Measurements from ENCODE around the gene SLC25A42.
A peak's percentile ranks its signal among the peaks of the same experiment; 100 is the strongest.
"Not testable (repeated sequence)": the region's sequence is repeated elsewhere in the genome, so short reads cannot be mapped to it uniquely, and the experiment has no call there.

The SLC25A42 gene

DNA sequence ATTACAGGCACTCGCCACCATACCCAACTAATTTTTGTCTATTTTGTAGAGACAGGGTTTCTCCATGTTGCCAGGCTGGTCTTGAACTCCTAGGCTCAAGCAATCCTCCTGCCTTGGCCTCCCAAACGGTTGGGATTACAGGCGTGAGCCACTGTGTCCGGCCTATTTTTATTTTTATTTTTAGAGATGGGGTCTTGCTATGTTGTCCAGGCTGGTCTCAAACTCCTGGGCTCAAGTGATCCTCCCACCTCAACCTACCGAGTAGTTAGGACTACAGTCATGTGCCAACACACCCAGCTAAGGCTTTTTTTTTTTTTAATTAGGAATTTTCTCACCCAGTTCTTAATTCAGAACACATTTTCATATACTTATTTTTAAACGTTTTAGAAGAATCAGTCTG lies 71.9 kb downstream of the SLC25A42 start:
- not testable (repeated sequence) for DNase-seq (ENCODE audit: low spot score)

DNA sequence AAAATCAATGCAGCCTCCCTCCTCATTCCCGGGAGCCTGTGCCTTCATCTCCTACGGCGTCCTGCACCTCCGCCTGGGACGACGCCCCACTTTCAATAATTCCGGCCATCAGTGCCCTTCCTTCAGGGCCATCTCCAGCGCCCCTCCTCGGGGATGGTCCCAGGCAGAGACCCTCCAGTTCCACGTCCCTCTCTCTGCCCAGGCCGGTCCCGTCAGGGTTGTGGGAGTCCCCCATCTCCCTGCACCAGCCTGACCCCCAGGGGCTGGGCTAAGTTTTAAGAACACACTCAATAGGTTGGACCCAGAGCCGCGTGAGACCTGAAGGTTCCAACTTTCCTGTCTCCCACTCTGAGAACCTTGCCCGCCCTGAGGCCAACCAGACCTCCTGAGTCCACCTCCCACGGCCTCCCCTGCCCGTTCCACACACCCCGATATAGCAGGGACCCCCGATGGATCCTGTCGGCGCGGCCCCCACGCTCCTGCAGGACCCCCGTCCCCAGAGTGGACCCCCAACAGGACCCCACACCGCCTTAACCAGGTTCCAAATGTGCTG lies 73.8 kb downstream of the SLC25A42 start:
- DNase-seq (ENCODE audit: low spot score): no peak

DNA sequence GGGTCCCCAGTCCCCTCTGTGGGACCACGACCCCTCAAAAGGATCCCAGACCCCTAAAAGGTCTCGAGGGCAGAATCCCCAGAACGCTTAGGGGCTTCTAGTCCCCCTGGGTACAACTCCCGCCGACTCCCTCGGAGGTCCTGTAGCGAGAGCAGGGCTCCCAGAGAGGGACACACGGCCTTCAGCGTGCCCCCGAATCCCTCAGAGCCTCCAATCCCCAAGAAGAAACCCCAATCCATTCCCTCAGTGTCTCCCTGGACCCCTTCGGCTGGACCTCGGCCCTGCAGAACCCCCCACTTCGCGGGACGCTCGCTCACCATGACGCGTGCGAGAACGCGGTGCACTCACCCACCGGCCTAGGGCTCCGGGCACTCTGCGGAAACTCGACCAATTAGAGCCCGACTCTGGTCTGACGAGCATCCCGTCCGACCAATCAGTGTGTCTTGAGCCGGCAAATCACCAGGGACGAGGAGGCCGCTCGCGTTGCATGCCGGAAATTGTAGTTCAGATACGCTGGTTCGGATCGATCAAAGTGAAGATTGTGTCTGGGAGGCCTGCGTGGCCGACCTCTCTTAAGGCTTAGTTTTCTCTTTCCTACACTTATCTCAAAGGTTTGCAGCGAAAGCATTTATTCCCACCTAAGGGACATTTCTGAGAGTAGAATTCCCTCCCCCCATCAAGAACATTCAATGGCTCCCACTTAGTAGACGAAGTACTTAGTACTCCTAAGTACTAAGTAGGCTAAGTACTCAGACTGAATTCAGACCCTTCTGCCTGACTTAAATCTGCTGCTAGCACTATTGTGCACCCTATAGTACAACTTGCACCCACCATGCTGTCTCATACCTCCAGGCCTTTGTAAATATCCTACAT lies 74.6 kb downstream of the SLC25A42 start, which contains the start of gene TMEM161A:
TSS of gene TMEM161A (minus strand) at position 370 of the 873 bp plus-strand sequence. CDS start at position 320, 50 bp downstream.
- peak; percentile 98 for DNase-seq (ENCODE audit: low spot score)

DNA sequence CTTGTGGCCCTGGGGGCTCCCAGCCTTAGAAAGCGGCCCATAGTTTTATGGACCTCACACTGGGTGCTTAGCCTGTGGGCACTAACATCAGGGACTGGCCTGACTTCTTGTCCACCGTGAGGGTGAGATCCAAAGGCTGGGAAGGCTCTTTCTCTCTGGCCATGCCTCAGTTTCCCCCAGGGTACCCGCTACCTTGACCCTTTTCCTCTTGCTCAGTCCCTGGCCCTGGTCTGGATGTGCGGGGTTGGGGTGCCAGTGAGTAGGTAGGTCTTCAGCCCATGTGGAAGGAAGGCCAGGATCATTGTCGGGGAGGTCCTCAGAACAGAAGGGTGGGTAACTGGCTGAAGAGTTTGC lies 76.1 kb downstream of the SLC25A42 start:
- DNase-seq (ENCODE audit: low spot score): no peak

DNA sequence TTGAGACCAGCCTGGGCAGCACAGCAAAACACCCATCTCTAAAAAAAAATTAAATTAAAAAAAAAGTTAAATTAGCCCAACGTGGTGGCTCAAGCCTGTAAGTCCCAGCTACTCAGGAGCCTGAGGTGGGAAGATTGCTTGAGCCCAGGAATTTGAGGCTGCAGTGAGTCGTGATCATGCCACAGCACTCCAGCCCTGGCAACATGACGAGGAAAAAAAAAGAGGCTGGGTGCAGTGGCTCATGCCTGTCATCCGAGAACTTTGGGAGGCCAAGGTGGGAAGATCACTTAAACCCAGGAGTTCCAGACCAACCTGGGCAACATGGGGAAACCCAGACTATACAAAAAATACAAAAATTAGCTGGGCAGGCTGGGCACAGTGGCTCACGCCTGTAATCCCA lies 76.7 kb downstream of the SLC25A42 start:
- no peak for DNase-seq (ENCODE audit: low spot score)

DNA sequence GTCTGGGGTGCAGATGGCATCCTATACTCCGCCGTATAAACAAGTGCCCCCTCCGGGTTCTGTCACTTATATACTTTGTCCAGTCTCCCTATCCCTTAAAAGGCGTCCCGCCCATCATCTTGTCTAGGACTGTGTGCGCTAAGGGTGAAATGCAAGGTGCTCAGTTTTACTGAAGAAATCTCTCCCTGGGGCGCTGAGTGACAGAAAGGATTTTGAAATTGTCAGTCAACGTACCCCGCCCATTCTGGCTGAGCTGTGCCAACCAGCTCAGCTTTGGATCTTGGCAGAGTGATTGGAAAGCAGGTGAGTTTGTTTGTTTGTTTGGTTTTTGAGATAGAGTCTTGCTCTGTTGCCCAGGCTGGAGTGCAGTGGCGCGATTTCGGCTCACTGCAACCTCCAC lies 78.6 kb downstream of the SLC25A42 start:
- no peak for DNase-seq (ENCODE audit: low spot score)

DNA sequence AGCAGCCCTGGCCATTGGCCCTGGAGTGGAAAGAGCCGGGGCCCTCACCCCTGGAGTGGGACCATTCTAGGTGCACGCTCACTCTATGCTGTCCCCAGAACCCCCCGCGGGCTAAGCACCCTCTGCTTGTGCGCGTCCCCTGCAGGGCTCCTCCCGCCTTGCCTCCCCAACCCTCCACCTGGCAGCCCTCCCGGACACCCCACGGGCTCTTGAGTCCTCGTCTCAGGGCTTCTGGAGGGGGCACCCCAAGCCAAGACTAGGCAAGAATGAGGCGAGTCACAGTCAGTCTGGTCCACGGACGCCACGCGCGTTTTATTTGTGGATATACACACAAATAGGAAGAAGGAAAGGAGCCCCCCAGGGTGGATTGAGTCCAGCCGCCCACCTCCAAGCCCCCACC lies 81.5 kb downstream of the SLC25A42 start:
- no peak for DNase-seq (ENCODE audit: low spot score)

DNA sequence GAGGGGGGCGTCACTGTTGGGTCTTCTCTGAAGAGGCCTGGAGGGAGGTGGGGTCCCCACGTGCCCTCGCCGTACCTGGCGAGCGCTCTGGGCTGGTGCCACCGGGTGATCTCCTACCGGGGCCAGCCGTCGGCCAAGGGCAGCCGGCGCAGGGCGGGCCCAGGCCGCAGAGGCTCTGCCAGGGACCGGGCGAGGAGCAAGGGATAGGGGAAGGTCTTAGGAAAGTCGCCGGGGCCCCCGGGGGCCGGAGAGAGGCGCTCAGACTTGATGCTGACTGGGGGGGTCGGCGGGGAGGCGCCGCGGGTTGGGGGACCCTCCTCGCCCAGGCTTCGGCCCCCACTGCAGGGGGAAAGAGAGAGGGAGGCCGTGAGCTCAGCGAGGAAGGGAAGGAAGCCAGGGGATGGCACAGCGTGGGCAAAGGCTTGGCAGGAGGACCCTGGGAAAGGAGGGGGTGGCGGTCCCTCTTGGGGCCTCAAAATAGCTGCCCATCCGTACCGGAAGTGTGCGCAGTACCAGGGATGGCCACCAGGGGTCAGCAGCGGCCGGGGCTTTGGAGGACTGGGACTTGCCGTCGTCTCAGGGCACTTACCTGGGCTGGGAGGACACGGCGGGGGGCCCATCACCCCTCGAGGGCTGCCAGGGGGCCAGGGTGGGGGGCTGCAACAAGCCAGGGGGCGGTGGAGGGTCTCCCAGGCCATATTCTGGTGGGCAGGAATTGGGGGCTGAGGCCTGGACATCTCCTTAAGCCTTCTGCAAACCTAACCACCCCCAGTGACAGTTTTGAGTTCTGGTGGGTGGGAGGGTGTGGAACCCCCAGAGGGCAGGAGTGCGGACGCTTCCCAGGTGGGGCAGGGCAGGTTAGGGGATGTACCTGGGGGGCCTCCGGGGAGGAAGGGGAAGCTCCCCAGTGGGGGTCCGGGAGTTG lies 82.2 kb downstream of the SLC25A42 start:
- DNase-seq (ENCODE audit: low spot score): peak; percentile 89

DNA sequence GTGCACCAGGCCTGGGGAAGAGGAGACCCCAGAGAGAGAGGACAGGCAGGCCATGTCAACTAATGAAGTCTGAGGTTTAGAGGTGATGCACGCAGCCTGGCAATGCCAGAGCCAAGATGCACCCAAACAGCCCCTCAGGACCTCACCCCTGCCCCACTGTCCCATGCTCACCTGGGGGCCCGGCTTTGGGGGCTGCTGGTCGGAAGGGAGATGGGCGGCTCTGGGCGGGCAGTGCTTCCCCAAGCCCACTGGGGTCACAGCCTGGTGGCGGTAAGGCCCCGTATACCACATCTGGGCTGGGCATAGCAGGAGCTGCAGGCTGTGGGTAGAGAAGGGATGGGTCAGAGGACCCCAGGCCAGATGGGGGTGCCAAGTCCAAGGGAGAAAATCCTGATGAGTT lies 83.1 kb downstream of the SLC25A42 start:
- no peak for DNase-seq (ENCODE audit: low spot score)

DNA sequence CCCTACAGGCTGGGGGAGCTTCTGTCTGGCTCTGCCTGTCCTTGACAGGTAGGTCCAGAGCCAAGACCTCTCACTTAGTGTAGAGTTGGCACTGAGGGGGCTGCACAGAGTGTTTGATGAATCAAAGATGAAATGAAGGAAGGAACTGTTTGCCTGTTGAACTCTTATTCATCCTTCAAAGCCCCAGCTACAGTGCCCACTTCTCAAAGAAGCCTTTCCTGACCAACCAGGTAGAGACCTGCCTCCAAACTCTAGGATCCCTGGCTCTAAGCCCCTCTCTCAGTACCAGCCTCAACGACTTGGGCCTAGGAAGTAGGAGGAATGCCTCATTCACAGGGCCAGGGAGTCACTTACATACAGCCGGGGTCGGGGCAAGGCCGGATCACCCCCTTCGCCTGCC lies 83.5 kb downstream of the SLC25A42 start:
- DNase-seq (ENCODE audit: low spot score): no peak

DNA sequence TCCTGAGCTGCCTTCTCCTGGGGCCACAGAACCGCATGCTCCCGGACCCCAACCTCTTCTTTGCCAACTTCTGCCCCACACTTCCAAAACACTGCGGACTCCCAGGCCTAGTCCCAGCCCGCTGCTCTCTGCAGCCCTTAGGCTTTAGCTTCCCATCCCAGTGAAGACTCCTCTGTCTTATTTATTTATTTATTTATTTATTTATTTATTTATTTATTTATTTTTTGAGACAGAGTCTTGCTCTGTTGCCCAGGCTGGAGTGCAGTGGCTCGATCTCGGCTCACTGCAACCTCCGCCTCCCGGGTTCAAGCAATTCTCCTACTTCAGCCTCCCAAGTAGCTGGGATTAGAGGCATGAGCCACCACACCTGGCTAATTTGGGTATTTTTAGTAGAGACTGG lies 84.7 kb downstream of the SLC25A42 start:
- not testable (repeated sequence) for DNase-seq (ENCODE audit: low spot score)

DNA sequence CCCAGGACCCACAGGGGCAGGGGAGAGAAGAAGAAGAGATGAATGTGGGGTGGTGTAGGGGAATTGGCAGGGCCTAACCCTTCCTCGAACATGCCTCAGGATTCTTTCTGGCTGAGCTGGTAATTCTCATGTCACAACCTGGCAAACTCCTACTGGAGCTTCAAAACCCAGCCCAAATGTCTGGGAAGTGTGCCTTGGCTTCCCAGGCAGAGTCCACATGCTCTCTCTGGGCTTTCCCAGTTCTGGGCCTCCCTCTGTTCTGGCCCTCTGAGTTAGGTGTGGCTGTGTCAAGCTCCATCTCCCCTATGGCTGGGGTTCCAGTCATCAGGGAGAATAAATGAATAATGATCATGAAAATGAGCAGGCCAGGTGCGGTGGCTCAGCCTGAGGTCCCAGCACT lies 85.6 kb downstream of the SLC25A42 start:
- no peak for DNase-seq (ENCODE audit: low spot score)

DNA sequence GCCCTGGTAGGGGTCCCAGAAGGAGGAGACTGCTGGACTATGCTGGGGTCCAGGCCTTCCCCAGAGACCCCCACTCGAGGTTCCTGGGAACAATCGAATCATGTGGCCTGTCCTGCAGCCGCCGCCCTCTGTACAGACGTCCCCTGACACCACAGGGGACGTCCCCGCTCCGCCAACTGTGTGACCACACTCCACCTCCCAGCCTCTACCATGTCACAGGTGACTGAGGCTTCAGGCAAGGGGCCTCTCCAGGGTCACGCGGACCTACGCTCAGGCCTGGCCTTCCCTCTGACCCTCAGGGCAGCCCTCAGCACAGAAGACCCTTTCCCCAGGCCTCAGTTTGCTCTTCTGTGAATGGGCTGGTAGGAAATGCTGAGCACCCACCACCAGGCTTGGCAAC lies 87.6 kb downstream of the SLC25A42 start:
- DNase-seq (ENCODE audit: low spot score): no peak

DNA sequence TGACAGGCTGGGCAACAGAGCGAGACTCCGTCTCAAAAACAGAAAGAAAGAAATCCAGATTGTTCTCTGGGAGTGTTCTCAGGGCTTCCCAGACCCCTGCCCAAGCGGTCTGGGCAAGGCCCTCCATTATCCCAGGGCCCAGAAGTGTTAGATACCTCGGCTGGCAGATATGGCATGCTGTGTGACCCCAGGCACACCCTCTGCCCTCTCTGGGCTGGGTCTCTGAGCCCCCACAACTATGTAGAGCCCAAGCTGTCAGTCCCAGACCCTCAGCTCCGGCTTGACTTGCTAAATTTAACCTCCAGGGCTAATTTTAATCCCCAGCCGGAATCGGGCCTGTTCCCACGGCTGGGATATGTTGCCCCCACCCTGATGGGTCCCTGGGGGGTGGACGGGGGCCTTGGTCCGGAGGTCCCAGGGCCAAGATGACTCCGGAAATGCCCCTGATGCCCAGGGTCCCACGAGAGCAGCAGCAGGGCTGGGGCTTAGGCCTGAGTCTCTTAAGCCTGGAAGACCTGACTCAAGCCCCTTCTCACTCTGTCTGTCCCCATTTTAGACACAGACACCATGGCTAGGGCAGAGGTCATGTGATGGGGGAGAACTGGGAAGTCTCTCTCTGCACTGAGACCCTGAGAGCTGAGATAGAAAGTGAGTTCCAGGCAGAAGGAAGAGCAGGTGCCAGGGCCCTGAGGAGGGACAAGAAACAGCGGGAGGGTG lies 89.0 kb downstream of the SLC25A42 start:
- DNase-seq (ENCODE audit: low spot score): no peak

DNA sequence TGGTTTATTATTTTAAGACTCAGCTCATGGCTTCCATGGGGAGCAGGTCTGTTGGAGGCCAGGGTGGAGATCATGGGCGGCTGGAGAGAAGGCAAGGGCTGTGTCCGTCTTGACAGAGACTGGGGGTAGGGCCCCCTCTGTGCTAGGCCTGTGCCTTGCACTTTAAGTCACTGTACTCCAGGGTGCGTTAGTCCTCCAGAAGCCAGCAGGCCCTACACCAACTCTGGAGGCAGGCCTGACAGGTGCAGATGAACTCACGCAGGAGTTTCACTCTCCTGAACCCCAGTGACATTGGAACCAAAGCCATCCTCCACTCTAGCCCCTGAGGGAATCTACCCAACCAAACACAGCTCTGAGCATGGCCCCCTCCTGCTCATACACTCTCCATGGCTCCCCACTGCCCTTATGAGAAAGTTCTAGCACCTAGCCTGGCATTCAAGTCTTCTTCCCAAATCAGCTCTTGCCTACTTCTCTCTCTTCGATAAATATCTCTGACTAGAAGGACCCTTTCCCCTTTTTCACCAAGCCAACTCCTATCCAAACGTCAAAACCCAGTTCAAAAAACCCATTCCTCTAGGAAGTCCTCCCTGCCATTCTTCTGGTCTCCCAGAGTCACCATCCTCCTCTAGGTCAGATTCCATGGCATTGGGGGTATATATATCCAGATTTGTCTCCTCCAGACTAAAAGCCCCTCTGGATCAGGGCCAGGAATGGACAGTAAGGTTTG lies 91.1 kb downstream of the SLC25A42 start:
- DNase-seq (ENCODE audit: low spot score): no peak

DNA sequence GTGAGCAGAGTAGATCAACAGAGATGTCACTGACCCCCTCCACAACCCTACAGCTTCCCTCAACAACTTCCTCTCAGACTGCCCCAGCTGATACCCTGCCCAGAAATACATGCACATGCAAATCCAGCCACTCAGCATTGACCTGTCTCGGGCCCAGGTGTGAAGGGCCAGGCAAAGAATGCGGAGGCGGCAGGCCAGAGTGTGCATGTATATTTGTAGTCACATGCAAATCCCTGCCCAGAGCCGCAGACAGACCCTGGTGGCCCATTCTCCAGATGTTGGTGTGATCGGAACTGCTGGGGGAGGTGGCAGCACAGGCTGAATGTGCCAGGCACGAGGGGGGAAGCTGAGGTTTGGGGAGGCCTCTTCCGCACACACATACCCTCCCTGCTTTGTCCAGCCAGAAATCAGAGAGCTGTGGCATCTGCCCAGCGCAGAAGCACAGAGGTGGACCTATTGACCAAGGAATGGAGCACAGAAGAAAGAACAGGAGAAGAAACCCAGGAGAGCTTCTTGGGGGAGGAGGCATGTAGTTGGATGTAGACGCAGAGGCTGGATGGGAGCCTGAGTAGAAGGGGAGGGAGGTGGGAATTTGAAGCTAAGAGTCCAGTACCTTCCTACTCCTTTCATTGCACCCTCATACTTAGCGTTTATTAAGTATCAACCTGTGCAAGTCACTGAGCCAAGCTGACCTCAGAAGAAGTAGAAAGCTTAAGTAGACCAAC lies 91.9 kb downstream of the SLC25A42 start:
- no peak for DNase-seq (ENCODE audit: low spot score)

DNA sequence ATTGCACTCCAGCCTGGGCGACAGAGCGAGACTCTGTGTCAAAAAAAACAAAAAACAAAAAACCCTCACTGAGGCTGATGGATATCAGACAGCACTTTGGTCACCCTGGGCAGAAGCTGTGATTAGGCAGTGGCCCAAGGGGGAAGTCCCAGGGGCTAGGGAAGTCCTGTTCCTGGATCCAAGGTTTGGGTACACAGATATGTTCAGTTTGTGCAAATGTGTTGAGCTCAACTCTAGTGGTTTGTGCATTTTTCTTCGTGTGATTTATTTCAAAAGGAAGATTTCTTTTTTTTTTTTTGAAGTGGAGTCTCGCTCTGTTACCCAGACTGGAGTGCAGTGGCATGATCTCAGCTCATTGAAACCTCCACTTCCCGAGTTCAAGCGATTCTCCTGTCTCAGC lies 94.0 kb downstream of the SLC25A42 start:
- no peak for DNase-seq (ENCODE audit: low spot score)

DNA sequence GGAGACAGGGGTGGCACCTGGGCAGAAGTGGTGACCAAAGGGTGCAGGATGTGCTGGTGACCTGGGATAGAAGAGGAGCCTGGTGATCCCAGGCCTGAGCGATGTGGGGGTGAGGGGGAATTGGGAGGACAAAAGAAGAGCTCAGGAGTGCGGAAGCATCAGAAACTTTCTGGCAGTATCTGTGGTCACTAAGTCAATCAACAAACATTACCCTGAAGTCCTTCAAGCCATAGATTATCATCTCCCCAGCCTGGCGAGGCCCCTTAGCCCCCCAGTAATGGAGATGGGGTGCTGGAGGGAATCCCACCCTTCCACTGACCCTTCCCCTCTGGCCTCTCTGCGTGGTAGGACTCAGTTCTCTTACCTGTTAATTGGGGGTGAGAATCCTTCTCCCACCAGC lies 95.7 kb downstream of the SLC25A42 start:
- no peak for DNase-seq (ENCODE audit: low spot score)

DNA sequence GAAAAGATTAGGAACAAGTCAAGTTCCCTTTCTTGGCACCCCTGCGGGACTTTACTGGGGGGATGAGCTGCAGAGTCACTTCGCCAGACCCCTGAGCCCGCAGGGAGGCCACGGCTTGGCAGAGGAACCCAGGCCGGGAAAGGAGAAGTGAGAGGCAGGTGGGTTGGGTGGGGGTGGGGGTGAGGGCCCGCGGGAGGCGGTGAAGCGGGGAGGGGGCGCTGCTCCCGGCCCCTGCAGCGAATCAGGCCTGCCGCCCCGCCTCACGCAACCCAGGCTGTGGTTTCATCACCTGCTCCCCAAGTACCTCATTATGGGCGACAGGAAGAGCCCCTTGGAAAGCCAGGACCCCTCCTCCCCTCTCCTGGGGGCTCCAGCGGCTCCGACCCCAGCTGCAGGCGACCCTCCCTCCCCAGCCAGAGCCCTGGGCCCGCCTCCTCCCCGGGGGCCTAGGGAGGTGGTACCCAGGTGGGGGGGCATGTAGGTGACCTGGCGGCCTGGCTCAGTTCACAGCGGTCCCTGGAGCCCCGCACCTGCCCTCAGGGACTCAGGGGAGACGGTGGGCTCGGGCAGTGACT lies 96.8 kb downstream of the SLC25A42 start:
- no peak for DNase-seq (ENCODE audit: low spot score)

DNA sequence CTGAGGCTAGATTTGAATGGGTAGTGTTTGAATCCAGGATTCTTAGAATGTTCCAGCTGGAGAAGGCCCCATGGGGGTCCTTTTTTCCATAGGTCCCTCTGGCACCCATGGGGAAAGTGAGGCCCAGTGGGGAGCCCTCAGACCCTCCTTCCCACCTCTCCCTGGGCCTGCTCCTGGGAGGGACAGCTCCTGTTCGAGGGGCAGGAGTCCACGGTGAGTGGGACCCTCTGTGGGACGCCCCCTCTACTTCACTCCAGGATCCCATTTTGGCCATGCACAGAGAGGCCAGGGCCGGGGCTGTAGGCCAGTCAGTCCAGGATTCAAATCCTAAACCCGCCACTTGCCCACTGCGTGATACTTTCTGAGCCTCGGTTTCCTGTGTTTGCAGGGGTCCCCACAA lies 98.7 kb downstream of the SLC25A42 start:
- DNase-seq (ENCODE audit: low spot score): no peak
